ENCODE measurements around the gene FNDC8. TPM values are rescaled to one million over a fixed set of nuclear protein-coding genes. Genes with fewer than 3 reads are reported as not detected.

Gene FNDC8
- polyA plus RNA-seq, 1 experiment: not detected

GRCh38 chr17:35130392-35130791, 9.0 kb downstream of the FNDC8 start:
- DNase-seq (ENCODE audit: low read depth): no peak
- Histone ChIP-seq H3K36me3 (ENCODE audit: control insufficient read depth, insufficient read depth, low read length) (peaks cover 17% of the 10 kb centered on the region), H3K4me3 (ENCODE audit: low read depth, low read length) (no peak overlapping the region), H3K27me3 (ENCODE audit: control insufficient read depth, insufficient read depth, low read length) (no peaks in the 10 kb centered on the region)
- TF ChIP-seq CTCF (IDR thresholded peaks at IDR 0.05; ENCODE audit: insufficient read depth, low read depth, low read length): no peak
- CTCF ChIA-PET: interaction anchor here (0.6 to 2.3 kb wide), 7 partner anchors 10 to 132 kb away, joined by 3 to 8 read pairs (median 4); partner anchors contain the start of genes NLE1 and RAD51D
- POLR2A ChIA-PET: no interaction called here

- peaks cover 28% of the 10 kb centered on the region for H3K36me3 ChIP-seq (ENCODE audit: control insufficient read depth, insufficient read depth, low read length)
- no peak overlapping the region for H3K4me3 ChIP-seq (ENCODE audit: low read depth, low read length)
- TF ChIP-seq CTCF (IDR thresholded peaks at IDR 0.05; ENCODE audit: insufficient read depth, low read depth, low read length): no peak
- no peak for DNase-seq (ENCODE audit: low read depth)
- ChIA-PET CTCF (interaction anchor here (2.1 to 2.3 kb wide), 2 partner anchors 10 to 13 kb away, joined by 6 to 8 read pairs; partner anchors contain the start of gene NLE1), POLR2A (no interaction called here)
- no peaks in the 10 kb centered on the region for H3K27me3 ChIP-seq (ENCODE audit: control insufficient read depth, insufficient read depth, low read length)
Observed at GRCh38 chr17:35132099-35132498, 10.7 kb downstream of the FNDC8 start.

- no peak for TF ChIP-seq CTCF (IDR thresholded peaks at IDR 0.05; ENCODE audit: insufficient read depth, low read depth, low read length)
- DNase-seq (ENCODE audit: low read depth): no peak
- Histone ChIP-seq H3K36me3 (ENCODE audit: control insufficient read depth, insufficient read depth, low read length) (peaks cover 31% of the 10 kb centered on the region), H3K4me3 (ENCODE audit: low read depth, low read length) (no peak overlapping the region), H3K27me3 (ENCODE audit: control insufficient read depth, insufficient read depth, low read length) (no peaks in the 10 kb centered on the region)
- ChIA-PET CTCF (interaction anchor here (1.2 kb wide), 1 partner anchor 13 kb away, joined by 4 read pairs; the partner anchor contains the start of gene RAD51D), POLR2A (no interaction called here)
Observed at GRCh38 chr17:35132816-35133550, 11.6 kb downstream of the FNDC8 start.

GRCh38 chr17:35135322-35135721, 13.9 kb downstream of the FNDC8 start:
- TF ChIP-seq CTCF (IDR thresholded peaks at IDR 0.05; ENCODE audit: insufficient read depth, low read depth, low read length): no peak
- H3K27me3 ChIP-seq (ENCODE audit: control insufficient read depth, insufficient read depth, low read length): no peaks in the 10 kb centered on the region
- H3K36me3 ChIP-seq (ENCODE audit: control insufficient read depth, insufficient read depth, low read length): peaks cover 33% of the 10 kb centered on the region
- POLR2A ChIA-PET: no interaction called here
- CTCF ChIA-PET: interaction anchor here (0.7 kb wide), 1 partner anchor 15 kb away, joined by 3 read pairs; the partner anchor contains the start of gene RAD51D
- no peak overlapping the region for H3K4me3 ChIP-seq (ENCODE audit: low read depth, low read length)
- DNase-seq (ENCODE audit: low read depth): no peak

GRCh38 chr17:35138218-35138617, 16.8 kb downstream of the FNDC8 start:
- DNase-seq (ENCODE audit: low read depth): no peak
- CTCF ChIA-PET: interaction anchor here (1.2 kb wide), 1 partner anchor 19 kb away, joined by 3 read pairs; no protein-coding TSS in a partner anchor
- Histone ChIP-seq H3K36me3 (ENCODE audit: control insufficient read depth, insufficient read depth, low read length) (peaks cover 26% of the 10 kb centered on the region), H3K27me3 (ENCODE audit: control insufficient read depth, insufficient read depth, low read length) (no peaks in the 10 kb centered on the region), H3K4me3 (ENCODE audit: low read depth, low read length) (no peak overlapping the region)
- POLR2A ChIA-PET: no interaction called here
- TF ChIP-seq CTCF (IDR thresholded peaks at IDR 0.05; ENCODE audit: insufficient read depth, low read depth, low read length): no peak
